COLO668 (cell line): ENCODE measurements around the gene MC4R.
"Not testable (repeated sequence)": the region's sequence is repeated elsewhere in the genome, so short reads cannot be mapped to it uniquely, and the experiment has no call there.

Experiments used
- DNase-seq: peaks from one replicate; lab custom pipeline; 2025; ENCODE audit not compliant: unreplicated experiment; lab: John Stamatoyannopoulos, UW

The MC4R gene

DNA sequence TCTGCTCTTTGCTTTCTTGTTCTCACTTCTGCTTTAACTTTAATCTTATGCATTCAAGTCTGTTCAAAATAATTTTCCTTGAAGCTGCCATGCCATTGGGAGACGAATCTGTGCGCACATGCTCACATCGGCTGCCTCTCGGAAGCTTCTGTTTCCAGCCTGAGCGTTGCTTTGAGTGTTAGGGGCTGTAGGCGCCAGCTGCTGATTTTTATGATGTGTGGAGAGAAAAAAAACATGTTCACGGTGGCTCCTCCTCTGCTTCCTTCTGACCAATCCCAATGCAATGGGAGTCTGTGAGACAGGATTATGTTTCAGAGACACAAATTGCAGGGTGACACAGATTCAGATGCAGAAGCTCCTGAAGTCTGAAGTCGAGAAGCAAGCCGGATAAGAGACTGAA, at the start of gene MC4R:
TSS of gene MC4R (minus strand) at position 180 of the 400 bp plus-strand sequence. CDS start 426 bp downstream, outside the sequence.
- no peak for DNase-seq

GRCh38 chr18:60422306-60422705, 49.7 kb upstream of the MC4R start:
- DNase-seq = not testable (repeated sequence)

GRCh38 chr18:60421356-60422118, 49.0 kb upstream of the MC4R start:
- DNase-seq = no peak

GRCh38 chr18:60417946-60418345, 45.4 kb upstream of the MC4R start:
- no peak for DNase-seq

DNA sequence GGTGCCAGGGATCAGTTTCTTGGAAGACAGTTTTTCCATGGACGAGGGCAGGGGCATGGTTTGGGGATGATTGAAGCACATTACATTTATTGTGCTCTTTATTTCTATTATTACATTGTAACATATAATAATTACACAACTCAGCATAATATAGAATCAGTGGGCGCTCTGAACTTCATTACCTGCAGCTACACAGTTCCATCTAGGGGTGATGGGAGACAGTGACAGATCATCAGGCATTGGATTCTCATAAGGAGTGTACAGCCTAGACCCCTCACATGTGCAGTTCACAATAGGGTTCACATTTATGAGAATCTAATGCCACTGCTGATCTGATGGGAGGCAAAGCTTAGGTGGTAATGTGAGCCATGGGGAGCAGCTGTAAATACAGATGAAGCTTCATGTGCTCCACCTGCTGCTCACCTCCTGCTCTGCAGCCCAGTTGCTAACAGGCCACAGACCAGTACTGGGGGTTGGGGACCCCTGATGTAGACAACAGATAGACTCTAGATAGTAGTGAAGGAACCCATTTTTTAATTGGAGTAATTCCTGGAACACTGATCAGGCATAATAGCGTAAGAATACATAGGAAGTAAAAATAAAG, 41.5 kb upstream of the MC4R start:
- no peak for DNase-seq

DNA sequence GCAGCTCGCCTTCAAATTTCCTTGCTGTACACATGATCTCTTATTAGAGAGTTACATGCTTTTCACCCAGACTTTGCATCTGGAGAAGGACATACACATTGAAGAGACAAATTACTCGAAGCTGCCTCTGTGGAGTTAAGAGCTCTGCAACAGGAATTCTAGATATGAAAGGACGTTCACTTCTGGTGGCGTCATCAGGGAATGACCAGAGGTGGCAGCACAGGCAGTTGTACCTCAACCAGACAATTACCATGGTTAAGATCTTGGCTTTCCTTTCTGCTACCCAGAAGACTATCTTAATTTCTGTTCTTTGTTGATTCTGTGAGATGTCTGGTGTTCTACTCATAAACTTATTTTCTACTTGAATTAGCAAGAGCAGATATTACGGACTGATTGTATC, 39.1 kb upstream of the MC4R start:
- no peak for DNase-seq

GRCh38 chr18:60406721-60407120, 34.1 kb upstream of the MC4R start:
- DNase-seq = no peak

DNA sequence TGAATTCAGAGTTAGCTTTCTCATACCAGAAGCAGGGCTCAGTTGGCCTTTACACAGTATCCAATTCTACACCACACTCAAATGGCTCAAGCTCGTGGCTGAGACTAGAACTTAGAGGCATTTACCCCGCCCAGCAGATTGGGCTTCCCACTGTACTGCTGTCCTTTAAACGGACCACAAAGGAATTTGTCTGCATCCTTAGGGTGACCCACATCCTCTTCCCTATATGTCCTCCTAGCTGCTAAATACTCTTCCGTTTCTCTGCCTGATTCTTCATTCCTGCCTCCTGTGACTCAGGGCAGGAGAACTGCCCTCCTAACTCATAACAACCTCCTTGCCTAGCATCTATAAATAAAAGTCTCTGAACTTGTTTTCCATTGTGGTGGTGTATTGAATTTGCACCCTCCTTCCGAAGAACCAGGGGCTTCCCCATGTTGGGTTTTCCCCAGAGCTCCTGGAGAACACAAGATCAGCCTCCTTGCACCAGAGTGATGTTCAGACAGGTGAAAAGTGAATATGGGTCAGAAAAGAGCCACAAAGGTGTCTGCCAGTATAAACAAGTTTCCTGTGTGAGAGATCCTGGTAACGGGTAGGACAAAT, 32.0 kb upstream of the MC4R start:
- no peak for DNase-seq

DNA sequence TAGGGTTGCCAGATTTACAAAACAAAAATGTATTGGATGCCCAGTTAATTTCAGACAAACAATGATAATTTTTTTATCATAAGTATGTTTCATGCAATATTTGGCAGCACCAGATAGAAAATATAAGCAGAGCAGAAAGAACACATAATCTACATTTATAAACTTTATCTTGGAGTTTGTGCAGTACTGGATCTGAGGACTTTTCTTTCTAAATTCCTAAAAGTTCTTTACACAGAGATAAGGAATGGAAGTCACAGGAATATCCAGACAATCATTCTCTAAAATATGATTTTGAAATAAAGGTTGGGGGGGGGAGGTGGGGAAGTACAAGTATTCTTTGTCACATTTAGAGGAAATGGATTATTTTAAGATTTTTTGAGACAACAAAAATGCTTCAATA, 28.8 kb upstream of the MC4R start:
- no peak for DNase-seq

- no peak for DNase-seq
Measured at GRCh38 chr18:60391571-60392226, 19.1 kb upstream of the MC4R start.

GRCh38 chr18:60389314-60389713, 16.7 kb upstream of the MC4R start:
- DNase-seq = no peak

DNA sequence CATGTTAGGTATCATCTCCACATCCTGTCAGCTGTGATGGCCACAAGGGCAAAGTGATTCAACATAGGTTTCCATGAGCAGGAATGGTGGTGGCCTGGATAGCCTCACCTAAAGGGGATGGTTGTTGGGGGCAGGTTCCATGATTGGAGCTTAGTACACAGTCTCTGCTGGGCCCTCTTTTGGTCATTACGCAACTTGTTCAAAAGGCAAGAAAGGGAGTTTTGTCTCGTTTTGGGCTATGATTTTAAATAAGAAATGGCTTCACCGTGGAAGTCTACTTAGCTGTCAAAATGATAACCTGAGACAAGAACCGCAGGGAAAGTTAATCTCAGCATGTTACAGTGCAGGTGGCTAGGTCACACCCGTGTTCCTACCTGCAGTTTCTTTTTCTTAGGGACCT, 13.1 kb upstream of the MC4R start:
- no peak for DNase-seq

- DNase-seq = no peak
Measured at GRCh38 chr18:60383893-60384292, 11.3 kb upstream of the MC4R start.

GRCh38 chr18:60377778-60378469, 5.3 kb upstream of the MC4R start:
- no peak for DNase-seq

- DNase-seq = no peak
Measured at GRCh38 chr18:60372132-60372531, 443 bp downstream of the MC4R start.

GRCh38 chr18:60358516-60358915, 14.1 kb downstream of the MC4R start:
- DNase-seq = no peak

DNA sequence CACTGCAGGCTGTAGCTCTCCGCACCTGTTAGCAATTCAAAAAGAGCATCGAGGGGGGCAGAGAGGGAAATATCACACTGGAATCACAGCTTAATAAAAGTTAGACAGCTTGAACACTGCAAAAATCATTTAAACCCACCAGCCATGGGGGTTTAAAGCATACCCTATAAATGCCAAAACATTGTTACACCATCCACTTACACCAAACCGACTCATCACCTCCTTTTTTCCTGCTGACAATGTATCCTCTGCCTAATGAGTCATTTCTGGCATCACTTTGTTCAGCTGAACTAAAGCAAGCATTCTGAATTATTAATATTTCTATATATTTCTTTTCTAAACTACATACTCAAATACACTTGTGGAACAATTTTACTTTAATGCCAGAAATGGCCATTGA, 21.6 kb downstream of the MC4R start:
- DNase-seq = no peak

GRCh38 chr18:60350150-60350549, 22.4 kb downstream of the MC4R start:
- DNase-seq = no peak

DNA sequence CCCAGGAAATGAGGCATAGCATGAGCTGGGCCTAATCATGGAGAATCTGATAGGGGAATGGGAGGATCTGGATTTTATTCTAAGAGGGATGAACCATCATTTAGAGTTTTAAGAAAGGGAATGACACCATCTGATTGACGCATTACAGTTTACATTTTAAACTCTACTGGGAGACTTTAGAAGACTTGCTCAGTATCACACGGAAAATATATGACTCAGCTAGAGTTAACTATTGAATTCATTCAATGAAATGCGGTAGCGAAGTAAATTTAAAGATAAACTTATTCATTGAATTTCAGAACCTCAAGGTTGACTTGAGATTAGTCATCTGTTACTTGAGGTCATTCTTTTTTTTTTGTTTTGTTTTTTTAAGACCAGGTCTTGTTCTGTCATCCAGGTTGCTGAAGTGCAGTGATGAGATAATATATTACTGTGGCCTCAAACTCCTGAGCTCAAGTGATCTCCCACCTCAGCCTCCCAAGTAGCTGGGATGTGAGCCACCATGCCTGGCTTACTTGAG, 25.0 kb downstream of the MC4R start:
- no peak for DNase-seq

GRCh38 chr18:60339018-60339417, 33.6 kb downstream of the MC4R start:
- no peak for DNase-seq

GRCh38 chr18:60331890-60332289, 40.7 kb downstream of the MC4R start:
- no peak for DNase-seq
